DLD1 (cell line): ENCODE measurements around the gene NTN1.

Experiments used
- in situ Hi-C: cut with HindIII; loops from 2 replicates; pipeline ENCODE4 v1.10.0; 2017; ENCODE audit warnings: low sequenced_read_pairs

NTN1 gene

DNA sequence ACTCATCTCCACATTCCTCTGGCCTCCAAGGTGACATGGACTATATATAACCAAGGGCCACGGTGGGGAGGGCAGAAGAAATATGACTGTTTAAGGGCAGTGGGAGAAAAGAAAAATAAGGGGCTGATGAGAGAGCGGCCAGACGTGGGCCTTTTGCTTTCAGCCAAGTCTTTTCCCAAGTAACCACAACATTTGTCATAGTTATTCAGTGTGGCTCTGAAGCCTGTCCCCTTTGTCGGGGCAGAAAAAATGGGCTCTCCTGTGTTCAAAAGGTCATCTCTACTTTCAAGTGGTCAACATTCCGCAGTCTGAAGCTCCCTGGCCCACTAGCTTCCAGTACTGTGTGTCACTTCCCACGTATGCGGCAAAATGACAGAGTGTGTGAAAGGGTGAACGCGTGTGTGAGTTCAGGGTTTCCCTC lies 245.4 kb downstream of the NTN1 start:
- in situ Hi-C loops, result no loop called here

DNA sequence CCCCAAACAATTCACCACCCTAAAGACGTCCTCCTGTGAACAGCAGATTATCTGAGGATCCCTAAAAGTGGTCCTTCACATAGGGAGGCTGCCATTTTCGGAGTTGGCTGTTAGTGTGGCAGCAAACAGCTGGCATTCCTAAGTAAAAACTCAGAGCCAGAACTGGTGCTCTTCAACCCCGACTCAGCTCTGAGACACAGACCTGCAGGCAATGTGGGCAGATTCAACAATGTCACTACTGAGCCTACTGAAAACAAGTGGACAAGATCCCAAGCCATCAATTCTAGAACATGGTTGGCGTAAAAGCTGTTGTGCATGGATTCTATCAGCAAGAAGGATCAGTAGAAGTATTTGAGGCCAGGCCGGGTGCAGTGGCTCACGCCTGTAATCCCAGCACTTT lies 247.2 kb downstream of the NTN1 start:
- in situ Hi-C loops, result no loop called here

DNA sequence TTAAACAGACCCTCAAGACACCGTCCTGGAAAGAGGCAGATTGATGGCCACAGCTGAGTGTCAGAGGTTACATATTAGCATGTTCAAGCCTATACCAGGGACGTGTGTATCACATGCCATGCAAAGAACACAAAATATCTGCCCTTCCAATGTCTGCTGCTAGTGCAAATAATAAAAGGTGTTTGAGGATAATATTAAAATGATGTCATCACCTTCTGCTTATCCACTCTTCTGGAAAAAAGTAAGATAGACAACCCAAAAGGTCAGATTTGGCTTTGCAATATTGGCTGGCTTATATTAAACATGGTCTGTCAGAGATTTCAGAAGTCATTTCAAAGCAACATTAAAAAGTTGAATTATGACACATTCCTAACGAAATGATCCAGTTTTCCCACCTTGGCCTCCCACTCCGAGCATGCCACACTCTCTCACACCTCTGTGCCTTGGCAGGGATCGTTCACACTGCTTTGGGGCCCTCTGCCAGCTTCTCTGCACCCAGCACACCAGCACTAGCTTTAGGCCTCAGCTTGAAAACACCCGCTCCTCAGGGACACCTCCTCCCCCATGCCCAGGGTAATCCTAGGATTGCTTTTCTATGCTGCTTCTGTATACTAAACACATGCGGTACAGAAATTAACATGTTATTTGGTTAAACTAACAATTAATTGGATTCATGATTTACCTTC lies 248.2 kb downstream of the NTN1 start:
- in situ Hi-C loops, result no loop called here

DNA sequence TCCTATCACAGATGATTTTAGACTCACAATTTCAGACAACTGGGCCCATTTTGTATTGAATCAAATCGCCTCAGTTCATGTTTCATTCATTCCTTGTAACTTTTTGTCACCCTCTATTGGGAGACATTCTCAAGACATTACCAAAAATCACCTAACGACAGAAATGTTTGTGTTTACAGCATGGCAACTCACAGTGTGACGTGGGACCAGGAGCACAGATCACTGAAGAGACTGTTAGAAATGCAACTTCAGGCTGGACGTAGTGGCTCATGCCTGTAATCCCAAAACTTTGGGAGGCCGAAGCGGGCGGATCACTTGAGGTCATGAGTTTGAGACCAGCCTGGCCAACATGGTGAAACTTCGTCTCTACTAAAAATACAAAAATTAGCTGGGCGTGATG lies 249.6 kb downstream of the NTN1 start:
- in situ Hi-C loops, result no loop called here

DNA sequence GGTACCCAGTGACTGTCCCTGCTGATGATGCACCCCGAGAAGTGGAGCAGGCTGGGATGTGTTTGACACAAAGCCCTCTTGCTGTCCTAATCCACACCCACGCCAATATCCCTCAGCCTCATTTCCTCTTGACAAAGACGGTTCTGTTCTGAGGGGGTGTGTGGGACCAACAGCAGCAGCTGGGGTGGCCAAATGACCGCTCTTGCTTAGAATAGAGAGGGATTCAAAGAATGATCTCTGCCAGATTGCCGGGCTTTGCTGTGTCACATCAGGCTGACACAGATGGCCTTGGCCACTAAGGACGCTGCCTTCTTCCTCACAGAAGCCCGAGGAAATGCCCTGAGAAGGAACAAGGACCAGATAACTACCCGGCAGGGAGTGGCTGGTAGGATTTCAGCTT lies 250.7 kb downstream of the NTN1 start:
- in situ Hi-C loops, result no loop called here

DNA sequence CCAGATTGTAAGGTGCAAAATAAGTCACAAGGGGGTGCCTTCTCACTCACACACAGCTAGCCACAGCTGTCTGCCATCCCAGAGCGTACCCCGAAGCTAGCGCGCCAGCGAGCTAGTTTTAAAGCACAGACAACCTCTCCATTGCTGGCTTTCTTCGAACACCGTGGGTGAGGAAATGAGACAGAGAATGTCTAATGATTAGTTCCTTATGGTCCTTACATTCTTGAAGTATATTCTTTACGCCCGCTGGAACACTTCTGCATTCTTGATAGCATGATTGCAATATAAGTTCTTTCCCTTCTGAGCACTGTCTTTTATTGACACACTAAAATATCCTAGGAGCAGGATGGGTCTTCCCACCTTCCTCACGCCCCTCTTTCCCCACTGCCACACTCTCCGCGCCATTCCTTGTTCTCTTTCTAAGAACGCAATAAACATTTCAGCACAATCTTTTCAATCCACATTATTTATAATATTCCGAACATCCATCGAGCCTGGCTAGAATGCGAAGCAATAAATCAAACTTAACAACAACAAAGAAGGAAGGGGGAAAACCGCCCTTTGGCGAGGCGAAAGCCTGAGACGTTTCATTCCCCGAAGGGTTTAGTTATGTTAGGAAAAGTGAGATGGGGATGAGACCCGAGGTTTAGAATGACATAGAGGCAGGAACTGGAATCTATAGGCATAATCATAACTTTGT lies 251.3 kb downstream of the NTN1 start:
- in situ Hi-C loops, result no loop called here

DNA sequence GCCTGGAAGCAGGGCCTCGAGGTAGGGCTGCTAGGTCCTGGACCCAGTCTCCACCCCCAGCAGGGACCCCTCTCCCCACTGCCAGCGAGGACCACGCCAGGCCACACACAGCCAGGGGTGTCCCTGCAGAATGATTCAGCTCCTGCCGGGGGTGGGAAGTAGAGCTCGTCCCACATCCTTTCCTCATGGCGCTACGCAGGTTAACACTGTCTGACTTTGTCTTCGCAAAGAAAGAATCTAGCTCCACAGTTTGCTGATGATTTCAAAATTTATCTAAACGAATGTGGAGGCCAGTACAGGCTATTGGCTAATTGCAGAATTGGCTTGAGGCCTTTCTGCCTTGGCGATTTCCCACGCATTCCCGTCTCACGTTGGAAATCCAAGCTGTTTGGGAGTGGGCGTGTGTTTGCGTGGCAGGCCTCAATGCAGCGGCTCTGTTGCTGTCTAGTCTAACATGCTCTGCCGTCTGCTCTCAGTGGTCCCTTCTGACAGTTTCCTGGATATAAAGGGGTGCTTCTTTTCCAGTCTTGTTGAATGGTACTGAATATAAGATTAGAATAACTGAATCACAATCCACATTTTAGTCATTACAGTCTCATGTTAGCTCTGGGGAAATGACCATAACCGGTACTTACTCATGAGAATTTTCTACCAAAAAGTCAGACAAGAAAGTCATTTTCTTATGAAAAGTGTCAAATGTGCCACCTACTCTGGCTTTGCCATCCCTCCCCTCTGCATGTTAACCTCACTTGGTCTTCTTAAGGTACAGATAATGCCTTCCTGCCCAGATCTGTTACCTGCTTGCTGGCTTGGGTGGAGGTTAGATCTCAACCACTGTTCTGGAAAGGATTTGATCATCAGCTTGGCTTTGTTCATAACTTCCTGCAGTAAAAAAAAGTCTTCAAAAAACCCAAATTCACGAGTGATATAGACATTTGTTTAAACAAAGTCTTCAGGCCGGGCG lies 252.4 kb downstream of the NTN1 start:
- in situ Hi-C loops, result no loop called here

DNA sequence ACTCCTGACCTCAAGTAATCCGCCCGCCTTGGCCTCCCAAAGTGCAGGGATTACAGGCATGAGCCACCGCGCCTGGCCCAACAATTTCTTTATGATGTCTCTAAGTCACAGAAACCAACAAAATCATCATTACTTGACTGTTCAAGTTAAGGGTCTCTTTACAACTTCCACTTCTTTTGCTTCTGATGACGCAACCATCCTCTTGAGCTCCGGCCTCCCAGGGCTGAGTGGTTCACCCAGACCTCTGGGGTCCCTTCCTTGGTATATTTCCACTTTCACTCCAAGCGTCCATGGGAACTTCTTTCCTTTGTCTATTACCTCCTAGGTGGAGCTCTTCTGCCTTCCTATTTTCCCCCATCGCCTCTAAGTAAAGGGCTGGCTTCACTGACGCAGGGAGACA lies 253.7 kb downstream of the NTN1 start:
- in situ Hi-C loops, result no loop called here

DNA sequence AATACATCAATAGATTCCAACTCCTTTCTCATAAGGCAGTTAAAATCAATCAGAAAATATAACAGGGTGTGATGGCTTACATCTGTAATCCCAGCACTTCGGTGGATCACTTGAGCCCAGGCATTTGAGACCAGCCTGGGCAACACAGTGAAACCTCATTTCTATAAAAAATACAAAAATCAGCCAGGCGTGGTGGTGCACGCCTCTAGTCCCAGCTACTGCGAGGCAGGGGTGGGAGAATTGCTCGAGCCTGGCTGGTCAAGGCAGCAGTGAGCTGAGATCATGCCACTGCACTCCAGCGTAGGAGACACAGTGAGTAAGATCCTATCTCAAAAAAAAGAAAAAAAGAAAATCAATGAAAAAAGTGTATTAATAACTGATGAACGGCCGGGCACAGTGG lies 258.6 kb downstream of the NTN1 start:
- in situ Hi-C loops, result no loop called here

DNA sequence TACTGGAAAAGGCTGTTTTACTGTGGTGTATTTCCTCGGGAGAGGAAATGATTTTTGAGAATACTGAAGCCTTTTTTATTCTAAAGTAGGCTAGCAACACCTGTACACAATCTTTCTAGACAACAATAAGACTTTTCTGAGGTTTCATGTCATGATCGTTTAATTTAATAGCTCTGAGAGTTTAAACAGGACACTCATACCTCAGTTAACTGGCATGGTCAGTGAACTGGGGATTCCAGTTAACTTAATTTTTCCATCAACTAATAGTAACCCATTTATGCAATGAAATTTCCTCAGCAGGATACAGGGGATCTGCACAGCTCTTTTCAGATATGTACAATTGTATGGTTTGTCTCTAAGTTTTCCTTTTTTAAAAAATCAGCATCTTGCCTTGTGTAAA lies 262.6 kb downstream of the NTN1 start:
- in situ Hi-C loops, result no loop called here

DNA sequence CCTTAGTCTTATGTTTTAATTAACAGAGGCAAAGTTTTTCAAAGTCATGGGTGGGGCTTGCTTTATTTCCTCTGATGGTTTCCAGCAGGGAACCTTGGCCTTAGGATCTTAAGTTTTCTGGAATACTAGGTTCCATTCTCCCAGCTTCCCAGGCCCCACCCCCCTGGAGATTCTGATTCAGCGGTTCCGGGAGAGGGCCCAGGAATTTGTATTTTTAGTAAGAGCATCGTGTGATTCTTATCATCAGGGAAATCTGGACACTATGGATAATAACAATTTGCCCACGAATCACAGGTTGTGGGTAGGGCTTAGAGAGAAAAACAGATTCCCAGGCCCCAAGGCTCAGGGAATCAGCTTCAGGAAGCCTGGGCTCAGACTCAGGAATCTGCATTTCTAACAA lies 263.6 kb downstream of the NTN1 start:
- in situ Hi-C loops, result no loop called here

DNA sequence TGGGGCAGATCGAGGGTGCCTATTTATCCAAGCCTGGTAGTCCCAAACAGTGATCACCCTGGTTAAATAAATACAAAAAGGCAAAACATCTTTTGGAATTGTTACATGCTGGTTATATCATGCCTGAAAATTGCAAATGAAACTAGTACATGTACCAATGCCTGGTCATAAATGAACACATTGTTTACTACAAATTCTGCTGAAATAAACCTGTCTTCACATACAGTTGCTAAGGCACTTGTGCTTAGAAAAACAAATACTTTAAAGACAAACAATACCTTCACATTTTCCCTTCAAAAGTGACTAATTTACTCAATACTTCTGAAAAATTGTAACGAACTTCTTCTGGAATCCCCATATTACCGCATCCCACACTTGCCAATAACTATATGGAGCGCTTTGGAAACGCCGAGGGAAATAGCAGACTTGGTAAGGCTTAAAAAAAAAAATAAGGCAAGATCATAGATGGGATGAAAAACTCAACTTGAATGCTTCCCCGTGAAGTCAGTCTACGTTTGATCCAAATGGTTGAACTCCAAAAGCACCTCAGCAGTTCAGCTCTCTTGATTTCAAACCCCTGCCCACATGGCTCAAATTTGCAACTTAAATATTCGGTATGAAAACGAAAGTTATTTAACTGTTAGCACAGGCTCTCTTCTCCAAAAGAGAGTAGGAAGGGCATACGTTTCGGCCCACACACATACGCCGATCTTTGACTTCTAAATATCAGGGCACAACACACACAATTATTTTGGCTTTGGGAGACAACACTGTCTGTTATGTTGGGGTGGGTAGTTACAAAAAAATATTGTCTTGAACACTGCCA lies 264.5 kb downstream of the NTN1 start:
- in situ Hi-C loops, result no loop called here

DNA sequence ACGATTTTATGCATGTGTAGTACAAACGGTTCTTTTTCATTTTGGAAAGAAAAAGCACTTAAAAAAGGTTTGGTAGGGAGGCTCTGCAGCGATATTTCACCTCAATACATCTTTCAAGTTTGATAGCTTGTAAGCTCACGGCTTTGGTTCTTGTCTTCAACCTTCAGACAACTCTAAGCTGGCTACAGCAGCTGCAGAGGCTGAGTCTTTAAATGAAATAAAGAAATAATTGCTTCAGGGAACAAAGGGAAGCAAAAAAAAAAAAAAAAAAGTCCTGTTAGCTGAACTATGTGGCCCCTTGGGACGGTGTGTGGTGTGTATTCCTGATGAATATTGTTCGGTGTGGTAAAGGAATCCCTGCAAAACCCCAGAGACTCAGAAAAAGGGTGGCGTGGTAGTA lies 265.1 kb downstream of the NTN1 start:
- in situ Hi-C loops, result no loop called here

DNA sequence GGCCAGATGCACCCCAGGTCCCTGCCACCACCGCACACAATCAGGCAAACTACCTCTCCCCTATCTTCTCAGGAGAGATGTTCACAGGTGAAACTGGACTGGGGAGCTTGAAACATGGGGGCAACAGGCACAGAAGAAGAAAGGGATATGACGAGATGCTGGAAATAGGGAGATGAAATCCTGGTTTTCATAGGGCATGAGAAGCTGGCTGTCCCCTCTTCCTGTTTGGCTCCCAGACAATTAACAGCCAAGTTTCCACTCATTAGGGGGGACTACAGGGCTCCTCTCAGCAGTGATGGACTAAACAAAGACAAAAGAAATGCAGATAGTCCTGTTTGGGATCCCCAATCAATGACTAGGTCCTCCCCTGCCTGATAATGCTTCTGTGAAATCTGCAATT lies 266.0 kb downstream of the NTN1 start:
- in situ Hi-C loops, result no loop called here

DNA sequence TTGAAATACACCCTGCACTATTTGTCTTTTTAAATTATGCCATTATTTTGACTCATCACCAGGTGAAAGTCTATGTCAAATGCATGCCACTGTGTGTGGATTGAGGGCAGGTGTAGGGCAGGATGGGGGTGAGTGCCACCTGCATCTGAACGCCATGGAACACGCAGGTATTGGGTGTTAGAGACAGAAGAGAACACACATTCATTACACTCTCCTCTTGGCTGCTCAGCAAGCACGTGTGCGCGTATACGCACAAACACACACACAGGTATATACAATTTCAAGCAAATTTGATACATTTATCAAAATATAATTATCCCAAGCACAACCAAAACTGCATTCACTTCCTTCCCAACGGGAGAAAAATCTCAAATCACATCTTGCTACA lies 268.9 kb downstream of the NTN1 start:
- in situ Hi-C loops, result no loop called here

DNA sequence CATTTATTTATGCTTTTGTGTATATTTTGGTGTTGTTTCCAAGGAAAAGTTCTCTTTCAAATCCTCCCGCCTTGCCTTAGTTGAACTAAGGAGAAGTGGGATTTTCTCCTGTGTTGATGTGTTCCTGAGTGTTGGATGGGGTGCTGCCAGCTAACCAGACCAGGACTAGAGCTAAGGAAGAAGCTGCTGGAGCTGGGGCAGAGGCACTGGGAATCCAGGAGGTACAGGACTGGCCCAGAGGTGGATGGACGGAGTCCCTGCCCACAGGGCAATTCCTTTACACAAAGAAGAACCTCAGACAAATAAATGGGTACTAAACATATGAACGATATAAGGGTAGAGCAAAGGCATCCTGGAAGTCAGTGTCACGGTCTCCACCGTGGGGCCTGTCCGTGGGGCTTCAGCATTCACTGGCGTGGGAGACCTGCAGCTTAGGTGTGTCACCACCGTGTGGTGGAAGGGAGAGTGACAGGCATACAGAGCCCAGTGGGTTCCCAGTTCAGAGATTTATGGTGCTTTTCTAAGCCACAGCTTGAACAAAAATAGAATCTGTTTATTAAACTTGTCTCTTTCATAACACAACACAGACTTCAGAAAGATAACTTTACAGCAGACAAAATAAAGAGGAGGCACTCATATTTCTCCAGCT lies 270.7 kb downstream of the NTN1 start:
- in situ Hi-C loops, result no loop called here

DNA sequence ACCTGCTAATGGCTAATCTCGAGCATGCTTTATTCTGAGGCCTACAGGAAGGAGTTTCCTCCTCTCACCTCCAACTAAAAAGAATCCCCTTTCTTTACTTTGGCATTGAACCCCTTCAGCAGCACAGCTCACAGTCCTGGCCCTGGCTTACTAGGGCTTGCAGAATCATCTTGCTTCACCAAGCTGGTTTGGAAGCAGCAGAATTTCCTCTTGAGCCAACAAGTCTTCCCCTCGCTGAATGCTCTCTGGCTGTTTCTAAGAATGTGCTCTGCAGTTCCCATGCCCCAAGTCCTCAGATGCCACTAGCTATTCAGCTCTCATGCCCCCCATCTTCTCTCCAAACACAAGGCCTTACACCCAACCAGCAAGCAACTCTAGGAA lies 271.2 kb downstream of the NTN1 start:
- in situ Hi-C loops, result no loop called here
